ENCODE data around the gene L1CAM.
A peak's percentile ranks its signal among the peaks of the same experiment; 100 is the strongest.

L1CAM gene, protein sequence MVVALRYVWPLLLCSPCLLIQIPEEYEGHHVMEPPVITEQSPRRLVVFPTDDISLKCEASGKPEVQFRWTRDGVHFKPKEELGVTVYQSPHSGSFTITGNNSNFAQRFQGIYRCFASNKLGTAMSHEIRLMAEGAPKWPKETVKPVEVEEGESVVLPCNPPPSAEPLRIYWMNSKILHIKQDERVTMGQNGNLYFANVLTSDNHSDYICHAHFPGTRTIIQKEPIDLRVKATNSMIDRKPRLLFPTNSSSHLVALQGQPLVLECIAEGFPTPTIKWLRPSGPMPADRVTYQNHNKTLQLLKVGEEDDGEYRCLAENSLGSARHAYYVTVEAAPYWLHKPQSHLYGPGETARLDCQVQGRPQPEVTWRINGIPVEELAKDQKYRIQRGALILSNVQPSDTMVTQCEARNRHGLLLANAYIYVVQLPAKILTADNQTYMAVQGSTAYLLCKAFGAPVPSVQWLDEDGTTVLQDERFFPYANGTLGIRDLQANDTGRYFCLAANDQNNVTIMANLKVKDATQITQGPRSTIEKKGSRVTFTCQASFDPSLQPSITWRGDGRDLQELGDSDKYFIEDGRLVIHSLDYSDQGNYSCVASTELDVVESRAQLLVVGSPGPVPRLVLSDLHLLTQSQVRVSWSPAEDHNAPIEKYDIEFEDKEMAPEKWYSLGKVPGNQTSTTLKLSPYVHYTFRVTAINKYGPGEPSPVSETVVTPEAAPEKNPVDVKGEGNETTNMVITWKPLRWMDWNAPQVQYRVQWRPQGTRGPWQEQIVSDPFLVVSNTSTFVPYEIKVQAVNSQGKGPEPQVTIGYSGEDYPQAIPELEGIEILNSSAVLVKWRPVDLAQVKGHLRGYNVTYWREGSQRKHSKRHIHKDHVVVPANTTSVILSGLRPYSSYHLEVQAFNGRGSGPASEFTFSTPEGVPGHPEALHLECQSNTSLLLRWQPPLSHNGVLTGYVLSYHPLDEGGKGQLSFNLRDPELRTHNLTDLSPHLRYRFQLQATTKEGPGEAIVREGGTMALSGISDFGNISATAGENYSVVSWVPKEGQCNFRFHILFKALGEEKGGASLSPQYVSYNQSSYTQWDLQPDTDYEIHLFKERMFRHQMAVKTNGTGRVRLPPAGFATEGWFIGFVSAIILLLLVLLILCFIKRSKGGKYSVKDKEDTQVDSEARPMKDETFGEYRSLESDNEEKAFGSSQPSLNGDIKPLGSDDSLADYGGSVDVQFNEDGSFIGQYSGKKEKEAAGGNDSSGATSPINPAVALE

GRCh38 chrX:153885968-153886903, at the start of gene L1CAM:
Gene L1CAM, minus strand, starts transcription at chrX:153886173. Its CDS starts 10,337 bp downstream, at chrX:153875836.
- no peak for DNase-seq (ENCODE audit: low read depth in 2 of 2)

GRCh38 chrX:153935326-153935851, 49.4 kb upstream of the L1CAM start:
- DNase-seq (ENCODE audit: low read depth in 2 of 2): no peak

- peak; percentile 63 to 67 for DNase-seq (ENCODE audit: low read depth in 2 of 2)
These were observed 48.9 kb upstream of the L1CAM start, which contains the start of gene NAA10 for GRCh38 chrX:153934762-153935325. Gene NAA10, minus strand, starts transcription at chrX:153935037. Its CDS starts 133 bp downstream, at chrX:153934904.

DNA sequence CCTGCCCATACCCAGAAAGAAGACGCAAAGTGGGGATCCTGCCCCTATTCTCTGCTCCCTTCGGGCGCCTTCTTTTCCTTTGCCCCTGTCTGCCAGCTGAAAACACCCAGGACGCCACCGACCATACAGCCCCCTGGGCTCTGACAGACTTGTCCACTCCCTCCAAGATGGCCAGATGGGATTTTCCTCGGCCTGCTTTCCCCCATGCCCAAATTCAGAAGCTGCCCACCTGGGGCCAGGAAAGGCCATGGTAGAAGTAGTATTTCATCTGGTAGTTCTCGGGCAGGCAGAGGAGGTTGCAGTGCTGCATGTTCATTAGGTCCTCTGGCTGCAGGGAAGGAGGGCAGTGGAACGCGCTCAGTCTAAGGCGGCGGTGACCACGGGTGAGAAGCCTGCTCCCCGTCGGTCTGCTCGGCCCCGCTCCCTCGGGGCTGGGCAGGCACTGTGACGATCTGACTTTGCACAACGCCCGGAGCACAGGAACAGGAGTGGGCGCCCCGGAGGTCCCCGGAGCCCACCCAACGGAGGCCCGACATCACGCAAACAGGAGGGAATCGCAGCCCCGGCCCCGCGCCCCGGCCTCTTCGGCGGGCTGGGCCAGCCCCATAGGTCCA, 48.3 kb upstream of the L1CAM start:
- no peak for DNase-seq (ENCODE audit: low read depth in 2 of 2)

DNA sequence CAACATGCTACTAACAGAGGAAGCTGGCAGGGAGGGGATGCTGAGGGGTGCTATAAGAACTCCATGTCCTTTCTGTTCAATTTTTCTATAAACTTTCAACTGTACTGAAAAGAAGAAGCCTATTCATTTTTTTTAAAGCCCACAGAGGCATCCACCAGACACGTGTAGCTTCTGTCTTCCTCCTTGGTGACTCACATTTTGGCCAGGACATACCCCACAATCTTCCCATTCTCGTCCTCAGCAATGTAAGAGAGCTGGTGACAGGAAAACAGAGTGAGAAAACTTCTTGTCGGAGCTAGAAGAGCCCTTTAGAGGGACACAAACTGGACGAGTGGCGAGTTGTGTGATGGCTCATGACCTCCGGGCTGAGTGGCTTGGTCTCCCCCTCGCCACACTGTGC, 47.8 kb upstream of the L1CAM start:
- DNase-seq (ENCODE audit: low read depth in 2 of 2): no peak

DNA sequence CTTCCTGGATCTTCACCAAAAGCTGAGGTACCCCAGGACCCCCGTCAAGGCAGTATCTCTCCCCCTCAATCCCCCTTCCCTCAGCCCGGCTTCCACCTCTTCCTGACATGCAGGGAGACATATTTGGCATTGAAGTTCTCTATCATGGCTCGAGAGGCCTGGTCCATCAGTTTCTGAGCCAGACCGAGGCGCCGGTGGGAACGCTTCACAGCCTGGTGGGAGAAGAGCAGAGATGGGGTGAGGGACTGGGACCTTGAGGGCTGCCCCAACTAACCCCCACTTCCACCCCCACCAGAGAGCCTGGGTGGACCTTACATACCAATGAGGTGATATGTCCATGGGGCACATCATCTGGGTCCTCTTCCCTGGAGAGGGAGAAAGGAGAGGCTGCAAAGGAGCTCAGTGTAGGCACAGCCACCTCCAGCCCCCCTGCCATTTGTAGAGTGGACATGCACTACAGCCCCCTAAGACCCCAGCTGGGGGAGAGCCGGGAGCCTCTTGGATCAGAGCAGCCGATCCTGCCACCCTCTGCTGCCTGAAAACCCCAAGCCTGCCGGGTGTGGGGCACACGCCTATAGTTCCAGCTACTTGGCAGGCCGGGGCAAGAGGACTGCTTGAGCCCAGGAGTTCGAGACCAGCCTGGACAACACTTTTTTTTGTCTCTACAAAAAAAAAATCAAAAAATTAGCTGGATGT, 46.4 kb upstream of the L1CAM start:
- DNase-seq (ENCODE audit: low read depth in 2 of 2): no peak

DNA sequence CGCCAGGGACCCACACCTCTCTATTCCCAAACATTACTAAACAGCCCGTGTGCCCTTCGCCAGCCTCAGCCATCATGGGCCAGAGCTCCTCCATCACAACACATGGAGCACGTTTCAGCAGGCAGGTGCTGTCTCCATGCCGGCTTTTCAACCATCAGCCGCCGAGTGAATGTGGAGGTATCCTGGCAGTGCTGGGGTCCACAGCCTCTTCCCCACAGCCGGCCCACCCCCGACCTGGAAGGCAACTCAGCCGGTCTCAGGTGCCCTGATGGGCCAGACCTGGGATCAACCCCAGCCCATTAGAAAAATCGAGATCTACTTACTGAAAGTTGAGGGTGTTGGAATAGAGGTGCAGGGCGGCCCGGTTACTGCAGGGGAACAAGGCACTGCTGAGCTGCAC, 45.8 kb upstream of the L1CAM start:
- no peak for DNase-seq (ENCODE audit: low read depth in 2 of 2)

DNA sequence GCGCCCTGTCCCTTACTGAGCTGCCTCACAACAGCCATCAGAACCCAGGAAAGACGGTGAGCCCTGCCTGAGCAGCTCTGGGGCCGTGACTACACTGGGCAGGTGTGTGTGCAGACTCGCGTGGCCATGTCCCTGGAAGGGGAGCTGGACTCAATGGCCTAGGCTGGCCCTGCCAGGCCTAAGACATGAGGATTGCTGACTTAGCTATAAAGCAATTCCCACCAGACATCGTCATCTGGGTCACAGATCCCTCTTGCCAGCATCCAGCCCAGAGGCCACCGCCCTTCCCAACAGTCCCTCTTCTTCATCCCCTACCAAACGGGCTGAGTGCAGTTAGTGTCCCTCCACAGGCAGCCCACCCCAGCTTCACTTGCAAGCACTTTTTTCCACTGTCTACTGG, 45.2 kb upstream of the L1CAM start:
- DNase-seq (ENCODE audit: low read depth in 2 of 2): no peak

- DNase-seq (ENCODE audit: low read depth in 2 of 2): no peak
These were observed 44.3 kb upstream of the L1CAM start for GRCh38 chrX:153930011-153930910.

DNA sequence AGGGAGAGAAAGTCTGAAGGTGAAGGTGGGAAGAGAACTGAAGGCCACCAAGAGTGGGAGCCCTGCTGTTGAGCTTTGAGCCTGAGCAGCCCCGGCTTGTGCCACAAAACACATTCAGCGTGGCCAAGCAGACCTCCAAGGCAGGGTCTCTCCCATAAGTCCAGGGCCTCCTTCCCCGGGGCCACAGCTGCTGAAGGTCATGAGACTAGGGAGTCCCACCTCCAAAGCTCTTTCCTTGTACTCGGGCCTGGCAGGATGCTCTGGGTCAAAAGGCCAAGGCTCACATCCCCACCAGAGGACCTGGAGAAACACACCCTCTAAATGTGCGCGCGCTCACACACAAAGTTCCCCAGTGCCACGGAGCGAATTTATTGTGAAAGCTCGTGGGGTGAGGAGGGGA, 43.6 kb upstream of the L1CAM start:
- DNase-seq (ENCODE audit: low read depth in 2 of 2): no peak

GRCh38 chrX:153928846-153929245, 42.9 kb upstream of the L1CAM start:
- no peak for DNase-seq (ENCODE audit: low read depth in 2 of 2)

- DNase-seq (ENCODE audit: low read depth in 2 of 2): peak; percentile 90 to 94
These were observed 42.2 kb upstream of the L1CAM start for GRCh38 chrX:153927922-153928760.

DNA sequence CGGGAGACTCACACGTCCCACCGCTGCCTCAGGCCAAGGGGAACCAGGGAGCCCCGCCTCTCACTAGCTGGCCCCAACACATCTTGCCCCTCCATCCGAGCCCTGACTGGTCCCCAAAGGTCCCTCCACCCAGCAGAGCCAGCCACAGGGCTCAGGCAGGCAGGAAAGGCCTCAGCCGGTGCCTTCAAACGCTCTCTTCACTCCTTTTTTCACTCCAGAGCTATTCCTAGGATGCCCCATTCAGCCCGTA, 41.6 kb upstream of the L1CAM start:
- no peak for DNase-seq (ENCODE audit: low read depth in 2 of 2)

GRCh38 chrX:153926858-153927671, 41.1 kb upstream of the L1CAM start:
- DNase-seq (ENCODE audit: low read depth in 2 of 2): peak; percentile 62 to 66

DNA sequence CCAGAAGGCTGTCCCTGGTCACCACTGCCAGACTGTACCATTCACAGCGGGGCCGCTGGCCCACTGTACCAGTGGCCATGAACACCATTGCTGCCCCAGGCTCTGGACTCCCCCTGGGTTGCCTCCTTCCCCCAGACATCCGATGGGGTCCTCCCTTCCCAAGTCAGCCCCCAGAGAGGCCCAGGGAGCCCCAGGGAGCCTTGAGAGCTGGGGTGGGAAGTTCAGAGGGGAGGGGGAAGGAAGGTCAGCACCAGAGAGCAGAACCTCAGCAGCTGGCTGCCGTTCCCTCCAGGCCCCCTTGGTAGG, 40.5 kb upstream of the L1CAM start:
- no peak for DNase-seq (ENCODE audit: low read depth in 2 of 2)

- peak; percentile 52 to 56 for DNase-seq (ENCODE audit: low read depth in 2 of 2)
These were observed 40.0 kb upstream of the L1CAM start, which contains the start of gene ARHGAP4 for GRCh38 chrX:153925739-153926551. Gene ARHGAP4, minus strand, starts transcription at chrX:153926264. Its CDS starts 62 bp downstream, at chrX:153926202.
